DOHH2 (cell line): ENCODE measurements around the gene TIGAR.

ENCODE experiments used
- H3F3A ChIP-seq: fragments of 200-600 bp; sonication (generic), shearing (Covaris generic); 2 replicates; pipeline ENCODE4 v1.6.0; 2016; ENCODE audit warnings: antibody characterized with exemption, mild to moderate bottlenecking; ENCODE audit not compliant: control insufficient read depth, insufficient read depth
- H3K27ac ChIP-seq: fragments of 200-600 bp; sonication (generic); 2 replicates; pipeline ENCODE4 v1.5.1; 2014; ENCODE audit warnings: low read depth, mild to moderate bottlenecking, low read length, moderate library complexity
- H3K27me3 ChIP-seq: fragments of 200-600 bp; sonication (generic); 2 replicates; pipeline ENCODE4 v1.6.1; 2014; ENCODE audit warnings: mild to moderate bottlenecking, low read length, mixed read lengths; ENCODE audit not compliant: control insufficient read depth
- H3K36me3 ChIP-seq: fragments of 200-600 bp; sonication (generic); 2 replicates; pipeline ENCODE4 v1.6.1; 2014; ENCODE audit warnings: mild to moderate bottlenecking, low read length, moderate library complexity, mixed read lengths; ENCODE audit not compliant: control insufficient read depth
- H3K4me1 ChIP-seq: fragments of 200-600 bp; sonication (generic); 2 replicates; pipeline ENCODE4 v1.6.1; 2014; ENCODE audit warnings: mild to moderate bottlenecking, low read length, mixed read lengths; ENCODE audit not compliant: control insufficient read depth
- H3K4me2 ChIP-seq: fragments of 200-600 bp; sonication (generic); 2 replicates; pipeline ENCODE4 v1.6.0; 2014; ENCODE audit warnings: mild to moderate bottlenecking, low read length, moderate library complexity
- H3K4me3 ChIP-seq: fragments of 200-600 bp; sonication (generic); 2 replicates; pipeline ENCODE4 v1.5.1; 2014; ENCODE audit warnings: mild to moderate bottlenecking, low read length, mixed read lengths
- H3K79me2 ChIP-seq: fragments of 200-600 bp; sonication (generic); 2 replicates; pipeline ENCODE4 v1.6.1; 2014; ENCODE audit warnings: mild to moderate bottlenecking, low read length, mixed read lengths; ENCODE audit not compliant: control insufficient read depth
- H3K9me2 ChIP-seq: fragments of 200-600 bp; sonication (generic); replicated peaks from 2 replicates; pipeline ENCODE4 v1.6.1; 2014; ENCODE audit warnings: mild to moderate bottlenecking, low read length, mixed read lengths; ENCODE audit not compliant: control insufficient read depth
- H3K9me3 ChIP-seq: fragments of 200-600 bp; sonication (generic); 2 replicates; pipeline ENCODE4 v1.6.1; 2014; ENCODE audit warnings: antibody characterized with exemption, low read length, mixed read lengths; ENCODE audit not compliant: control insufficient read depth, insufficient read depth
- H4K20me1 ChIP-seq: fragments of 200-600 bp; sonication (generic); 2 replicates; pipeline ENCODE4 v1.6.0; 2014; ENCODE audit warnings: low read depth, mild to moderate bottlenecking, antibody characterized with exemption, low read length, moderate library complexity; ENCODE audit not compliant: control insufficient read depth, insufficient read depth
- EZH2phosphoT487 ChIP-seq: fragments of 200-600 bp; sonication (generic); IDR thresholded peaks from 2 replicates; pipeline ENCODE4 v1.6.1; 2017; ENCODE audit warnings: borderline replicate concordance, mild to moderate bottlenecking, antibody characterized with exemption, low read length, moderate library complexity, mixed read lengths
- TF ChIP-seq, protein P1 (sequence below): fragments of 200-600 bp; sonication (generic); IDR thresholded peaks from one replicate; pipeline ENCODE4 v1.5.1; 2014; ENCODE audit warnings: antibody characterized with exemption, mild to moderate bottlenecking, low read depth, low read length; ENCODE audit not compliant: poor library complexity, severe bottlenecking

TIGAR gene

DNA sequence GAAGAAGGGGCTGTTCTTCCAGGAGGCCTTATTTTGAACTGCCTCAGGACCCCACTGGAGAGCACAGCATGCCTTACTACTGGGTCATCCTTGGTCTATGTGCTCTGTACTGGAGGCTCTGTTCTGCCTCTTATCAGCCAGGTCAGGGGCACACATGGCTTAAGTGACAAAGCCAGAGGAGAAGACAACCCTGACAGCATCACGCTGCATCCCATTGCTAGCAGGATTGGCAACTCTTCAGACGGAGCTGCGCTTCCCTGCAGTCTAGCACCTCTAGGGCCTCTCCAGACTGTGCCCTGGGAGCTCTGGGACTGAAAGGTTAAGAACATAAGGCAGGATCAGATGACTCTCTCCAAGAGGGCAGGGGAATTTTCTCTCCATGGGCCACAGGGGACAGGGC, 17.3 kb upstream of the TIGAR start:
- Histone ChIP-seq H4K20me1 (no peaks in the 10 kb centered on the region), H3K27me3 (peaks cover 31% of the 10 kb centered on the region)

DNA sequence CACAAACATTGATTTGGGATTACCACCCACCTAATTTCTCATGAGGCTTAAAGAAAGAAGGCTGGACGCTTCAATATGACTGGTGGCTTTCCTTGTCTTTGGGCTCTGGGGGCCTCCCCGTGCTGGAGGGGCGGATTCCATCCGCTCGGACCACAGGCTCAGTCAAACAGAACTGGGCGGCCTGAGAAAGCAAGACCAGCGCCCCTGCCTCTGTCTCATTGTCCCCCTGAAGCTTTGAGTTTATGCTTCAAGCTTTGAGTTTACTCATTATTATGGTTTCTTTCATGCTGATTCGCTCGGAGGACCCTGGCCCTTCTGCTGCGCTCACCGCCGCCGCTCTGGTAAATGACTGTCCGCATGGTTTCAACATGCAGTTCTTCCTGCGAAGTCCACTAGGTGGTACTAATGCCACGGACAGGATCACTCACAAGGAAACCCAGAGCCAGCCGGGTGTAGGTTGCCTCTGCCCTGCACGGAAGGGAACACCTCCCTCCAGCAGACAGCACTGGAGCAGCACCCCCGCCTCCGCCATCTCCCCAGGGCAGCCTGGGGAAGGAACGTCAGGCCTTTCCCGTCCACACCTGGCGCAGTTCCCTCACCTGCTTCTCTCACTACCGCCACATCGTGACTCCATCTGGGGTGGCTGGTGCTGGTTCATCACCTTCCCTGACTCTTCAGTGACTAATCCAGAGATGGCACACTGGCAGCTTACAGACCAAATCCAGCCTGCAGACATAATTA, 13.2 kb upstream of the TIGAR start:
- no peaks in the 10 kb centered on the region for H3K9me2 ChIP-seq
- no peak overlapping the region for H3K4me3 ChIP-seq
- no peaks in the 10 kb centered on the region for H3K9me3 ChIP-seq
- H3F3A ChIP-seq, result no peaks in the 10 kb centered on the region
- H3K36me3 ChIP-seq, result no peaks in the 10 kb centered on the region
- TF ChIP-seq, protein P1, sequence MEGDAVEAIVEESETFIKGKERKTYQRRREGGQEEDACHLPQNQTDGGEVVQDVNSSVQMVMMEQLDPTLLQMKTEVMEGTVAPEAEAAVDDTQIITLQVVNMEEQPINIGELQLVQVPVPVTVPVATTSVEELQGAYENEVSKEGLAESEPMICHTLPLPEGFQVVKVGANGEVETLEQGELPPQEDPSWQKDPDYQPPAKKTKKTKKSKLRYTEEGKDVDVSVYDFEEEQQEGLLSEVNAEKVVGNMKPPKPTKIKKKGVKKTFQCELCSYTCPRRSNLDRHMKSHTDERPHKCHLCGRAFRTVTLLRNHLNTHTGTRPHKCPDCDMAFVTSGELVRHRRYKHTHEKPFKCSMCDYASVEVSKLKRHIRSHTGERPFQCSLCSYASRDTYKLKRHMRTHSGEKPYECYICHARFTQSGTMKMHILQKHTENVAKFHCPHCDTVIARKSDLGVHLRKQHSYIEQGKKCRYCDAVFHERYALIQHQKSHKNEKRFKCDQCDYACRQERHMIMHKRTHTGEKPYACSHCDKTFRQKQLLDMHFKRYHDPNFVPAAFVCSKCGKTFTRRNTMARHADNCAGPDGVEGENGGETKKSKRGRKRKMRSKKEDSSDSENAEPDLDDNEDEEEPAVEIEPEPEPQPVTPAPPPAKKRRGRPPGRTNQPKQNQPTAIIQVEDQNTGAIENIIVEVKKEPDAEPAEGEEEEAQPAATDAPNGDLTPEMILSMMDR, result peak; percentile 21
- no peak for TF ChIP-seq EZH2phosphoT487
- H3K4me1 ChIP-seq, result no peaks in the 10 kb centered on the region
- H3K27ac ChIP-seq, result no peak overlapping the region
- H3K27me3 ChIP-seq, result peaks cover 31% of the 10 kb centered on the region
- no peak overlapping the region for H3K4me2 ChIP-seq
- H4K20me1 ChIP-seq, result no peaks in the 10 kb centered on the region
- H3K79me2 ChIP-seq, result no peaks in the 10 kb centered on the region

More for the DNA sequence above, 17.3 kb upstream of the TIGAR start:
- H3K9me3 ChIP-seq, result no peaks in the 10 kb centered on the region
- H3K9me2 ChIP-seq, result no peaks in the 10 kb centered on the region
- no peak overlapping the region for H3K4me3 ChIP-seq
- H3K79me2 ChIP-seq, result no peaks in the 10 kb centered on the region
- H3K4me1 ChIP-seq, result no peaks in the 10 kb centered on the region
- no peaks in the 10 kb centered on the region for H3F3A ChIP-seq
- no peaks in the 10 kb centered on the region for H3K36me3 ChIP-seq
- no peak overlapping the region for H3K4me2 ChIP-seq
- no peak overlapping the region for H3K27ac ChIP-seq
- no peak for TF ChIP-seq EZH2phosphoT487
- TF ChIP-seq, protein P1, result no peak

DNA sequence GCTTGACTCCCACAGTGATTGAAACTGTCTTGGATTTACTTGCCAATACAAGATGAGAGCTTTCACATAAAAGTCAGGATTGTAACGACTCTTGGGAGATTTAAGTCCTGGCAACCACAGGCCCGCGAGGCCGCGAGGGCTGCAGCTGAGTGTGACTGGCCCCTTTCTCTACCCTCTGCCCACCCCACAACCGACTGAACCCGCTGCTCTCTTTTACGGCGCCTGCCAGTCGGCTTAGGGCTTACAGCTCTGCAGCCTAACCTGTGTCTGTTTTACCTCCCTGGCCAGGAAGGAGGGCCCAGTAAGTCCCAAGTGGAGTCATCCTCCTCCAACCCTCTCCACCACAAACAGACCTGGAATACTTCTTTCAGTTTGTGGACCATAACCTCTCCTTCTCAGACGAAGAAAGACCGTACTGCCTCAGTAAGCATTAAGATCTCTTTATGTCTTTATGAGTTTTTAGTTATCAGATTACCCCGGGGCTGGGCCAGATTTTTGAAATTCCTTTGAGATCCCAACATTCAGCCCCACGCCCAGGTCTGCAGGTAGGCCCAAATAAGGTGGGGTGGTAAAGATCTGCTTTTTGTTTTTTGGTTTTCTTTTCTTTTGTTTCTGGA, 12.6 kb upstream of the TIGAR start:
- Histone ChIP-seq H3K27me3 (peaks cover 25% of the 10 kb centered on the region), H3K79me2 (no peaks in the 10 kb centered on the region), H3K4me3 (no peak overlapping the region), H3K36me3 (no peaks in the 10 kb centered on the region), H3K9me2 (no peaks in the 10 kb centered on the region), H3F3A (no peaks in the 10 kb centered on the region), H3K27ac (no peak overlapping the region), H3K9me3 (no peaks in the 10 kb centered on the region), H3K4me2 (no peak overlapping the region), H4K20me1 (no peaks in the 10 kb centered on the region), H3K4me1 (no peaks in the 10 kb centered on the region)
- TF ChIP-seq, protein P1, result no peak
- TF ChIP-seq EZH2phosphoT487, result no peak
